Stomach (tissue), 9 donors: Measurements from ENCODE around the gene HEPHL1. TPM values are rescaled to one million over a fixed set of nuclear protein-coding genes. Genes with fewer than 3 reads are reported as not detected.
"Not testable (repeated sequence)": the region's sequence is repeated elsewhere in the genome, so short reads cannot be mapped to it uniquely, and the experiment has no call there.

Source experiments
- DNase-seq, 2 donors: peaks; one replicate each; pipeline versions ENCODE4 v3.0.0 to v3.0.0-alpha.2; 2013 to 2019
- H3K27ac ChIP-seq, 5 donors: fragments of 200-600 bp in 4 of 5; sonication (generic) in 4 of 5; one replicate each; pipeline ENCODE4 v1.5.1; 2013 to 2019; ENCODE audit warnings: mild to moderate bottlenecking in 1 of 5, moderate library complexity in 1 of 5
- H3K27me3 ChIP-seq, 3 donors: fragments of 200-600 bp; sonication (generic); one replicate each; pipeline ENCODE4 v1.5.1; 2017 to 2019; ENCODE audit warnings: mixed run types in 1 of 3
- H3K36me3 ChIP-seq, 4 donors: fragments of 200-600 bp; sonication (generic); 1 replicate in 3 of 4; 2 replicates in 1 of 4; pipeline ENCODE4 v1.5.1; 2016 to 2019
- H3K4me1 ChIP-seq, 4 donors: fragments of 200-600 bp; sonication (generic); one replicate each; pipeline ENCODE4 v1.5.1; 2016 to 2019
- H3K4me3 ChIP-seq, 4 donors: fragments of 200-600 bp; sonication (generic) in 3 of 4; one replicate each; pipeline ENCODE4 v1.5.1; 2016 to 2019; ENCODE audit warnings: mild to moderate bottlenecking in 1 of 4
- H3K9me3 ChIP-seq, 4 donors: fragments of 200-600 bp; sonication (generic); one replicate each; pipeline ENCODE4 v1.5.1; 2016 to 2019
- EP300 ChIP-seq: sonication (generic); formaldehyde crosslinking; IDR thresholded peaks from one replicate; pipeline ENCODE4 v1.6.1; 2017; ENCODE audit warnings: antibody characterized with exemption
- POLR2A ChIP-seq, 4 donors: fragments of 450-650 bp; IDR thresholded peaks; one replicate each; pipeline ENCODE4 v1.6.1; 2016; ENCODE audit warnings: antibody characterized with exemption in 4 of 4, control low read depth in 2 of 4, mild to moderate bottlenecking in 1 of 4, moderate library complexity in 1 of 4
- POLR2AphosphoS5 ChIP-seq, 3 donors: sonication (generic); formaldehyde crosslinking; IDR thresholded peaks; one replicate each; pipeline ENCODE4 v1.6.1; 2016; ENCODE audit warnings: antibody characterized with exemption in 3 of 3
- WGBS, 5 donors: extraction: QIAGEN DNeasy Blood & Tissue Kit in 3 of 5; methylation state at CpG; one replicate each; pipeline versions ENCODE4 v1.1.5 to v1.1.7; 2013 to 2018; 5-methylcytosine and 5-hydroxymethylcytosine counted together
- intact Hi-C: fragments of 100-400 bp; cut with DNase I; formaldehyde crosslinking; loops from one replicate; pipeline ENCODE4 v1.15.1; 2023; ENCODE audit warnings: low total_unique reads
- polyA plus RNA-seq, 3 donors: library from polyadenylated mRNA; stranded (reverse); fragments of 200-250 nt; gene quantifications; one replicate each; pipeline ENCODE4 v1.2.3, GENCODE V29; 2013
- small RNA-seq, 4 donors: library from RNA; depleted of rRNA; stranded (forward); fragments of <200 nt; gene quantifications; one replicate each; pipeline ENCODE3, GENCODE V24; 2016
- total RNA-seq, 5 donors: library from RNA; depleted of rRNA; stranded (reverse); fragments of >200 nt; gene quantifications; one replicate each; pipeline versions ENCODE4 v1.1.0 to v1.2.3, GENCODE V29; 2014 to 2016
- TF ChIP-seq, protein P1 (sequence below), 7 experiments: fragments of 450-650 bp in 4 of 7; fragments of 200-600 bp in 3 of 7; sonication (generic) in 3 of 7; IDR thresholded peaks; one replicate each; pipeline ENCODE4 v1.5.1; 2016 to 2019; ENCODE audit warnings: antibody characterized with exemption in 7 of 7, control low read depth in 2 of 7, mild to moderate bottlenecking in 1 of 7
- donor health status: healthy with polysubstance abuse.
- donor health status: Bipolar disorder and iron deficiency.
- donor health status: healthy.

HEPHL1 gene
- total and polyA plus RNA-seq, 8 donors, result 0.60 TPM; not detected in 7

GRCh38 chr11:94154095-94154856 lies 133.1 kb downstream of the HEPHL1 start:
- peaks cover 37 to 56% (median 47%) of the 10 kb centered on the region in 4 donors for H3K4me1 ChIP-seq
- no peak overlapping the region for H3K4me3 ChIP-seq
- no peaks in the 10 kb centered on the region for H3K27me3 ChIP-seq
- TF ChIP-seq EP300 (no peak), POLR2A (IDR thresholded peaks at IDR 0.05) (no peak), POLR2AphosphoS5 (IDR thresholded peaks at IDR 0.05) (no peak)
- TF ChIP-seq, protein P1, sequence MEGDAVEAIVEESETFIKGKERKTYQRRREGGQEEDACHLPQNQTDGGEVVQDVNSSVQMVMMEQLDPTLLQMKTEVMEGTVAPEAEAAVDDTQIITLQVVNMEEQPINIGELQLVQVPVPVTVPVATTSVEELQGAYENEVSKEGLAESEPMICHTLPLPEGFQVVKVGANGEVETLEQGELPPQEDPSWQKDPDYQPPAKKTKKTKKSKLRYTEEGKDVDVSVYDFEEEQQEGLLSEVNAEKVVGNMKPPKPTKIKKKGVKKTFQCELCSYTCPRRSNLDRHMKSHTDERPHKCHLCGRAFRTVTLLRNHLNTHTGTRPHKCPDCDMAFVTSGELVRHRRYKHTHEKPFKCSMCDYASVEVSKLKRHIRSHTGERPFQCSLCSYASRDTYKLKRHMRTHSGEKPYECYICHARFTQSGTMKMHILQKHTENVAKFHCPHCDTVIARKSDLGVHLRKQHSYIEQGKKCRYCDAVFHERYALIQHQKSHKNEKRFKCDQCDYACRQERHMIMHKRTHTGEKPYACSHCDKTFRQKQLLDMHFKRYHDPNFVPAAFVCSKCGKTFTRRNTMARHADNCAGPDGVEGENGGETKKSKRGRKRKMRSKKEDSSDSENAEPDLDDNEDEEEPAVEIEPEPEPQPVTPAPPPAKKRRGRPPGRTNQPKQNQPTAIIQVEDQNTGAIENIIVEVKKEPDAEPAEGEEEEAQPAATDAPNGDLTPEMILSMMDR (IDR thresholded peaks at IDR 0.05), result no peak
- no peak for DNase-seq
- no peaks in the 10 kb centered on the region for H3K9me3 ChIP-seq
- intact Hi-C loops, result no loop called here
- peaks cover 0 to 8% (median 2%) of the 10 kb centered on the region in 4 donors for H3K36me3 ChIP-seq
- WGBS, 5 donors, result 62 to 72% (median 67%) methylated on average over 3 of the region's 3 CpGs
- H3K27ac ChIP-seq, result no peak overlapping the region

GRCh38 chr11:94157339-94157738 lies 136.2 kb downstream of the HEPHL1 start:
- H3K27me3 ChIP-seq, H3K4me3 ChIP-seq, H3K9me3 ChIP-seq, H3K36me3 ChIP-seq, H3K27ac ChIP-seq, DNase-seq, intact Hi-C loops: not testable (repeated sequence)
- peaks cover 15 to 25% (median 20%) of the 10 kb centered on the region in 4 donors for H3K4me1 ChIP-seq
- 92 to 98% (median 96%) methylated on average over 2 to 3 of the region's 3 CpGs for WGBS, 5 donors

Small RNAs within 50 kb of the gene (small RNA-seq; reads per million reads assigned to genes)
- gene AP002795.1, result 0 reads per million in 4 donors

Other genes with a start within 250 kb of the HEPHL1 start
- gene MED17, start 237.1 kb upstream of the HEPHL1 start, total RNA-seq, result 100 to 1,000 TPM in 1 of 5 donors, 10 to 100 TPM in 2, 1 to 10 TPM in 2; 9.3 to 121 (median 20.0) TPM
- 10 to 100 TPM in 2 of 3 donors, 1 to 10 TPM in 1; 6.5 to 10.6 (median 10.1) TPM for gene MED17, start 237.1 kb upstream of the HEPHL1 start, polyA plus RNA-seq
- 1 to 10 TPM in 2 of 5 donors, under 1 TPM in 1, not detected in 2; 0.89 to 6.2 (median 1.7) TPM for gene VSTM5, start 170.7 kb upstream of the HEPHL1 start, total RNA-seq
- gene VSTM5, start 170.7 kb upstream of the HEPHL1 start, polyA plus RNA-seq, result under 1 TPM; 0.31 to 0.76 (median 0.60) TPM
- 10 to 100 TPM in 4 of 5 donors, 1 to 10 TPM in 1; 1.2 to 41.1 (median 18.4) TPM for gene PANX1, start 107.5 kb downstream of the HEPHL1 start, total RNA-seq
- gene PANX1, start 107.5 kb downstream of the HEPHL1 start, polyA plus RNA-seq, result 1 to 10 TPM; 2.6 to 5.6 (median 3.0) TPM